Measurements from ENCODE around the gene CLEC4G.

The CLEC4G gene

DNA sequence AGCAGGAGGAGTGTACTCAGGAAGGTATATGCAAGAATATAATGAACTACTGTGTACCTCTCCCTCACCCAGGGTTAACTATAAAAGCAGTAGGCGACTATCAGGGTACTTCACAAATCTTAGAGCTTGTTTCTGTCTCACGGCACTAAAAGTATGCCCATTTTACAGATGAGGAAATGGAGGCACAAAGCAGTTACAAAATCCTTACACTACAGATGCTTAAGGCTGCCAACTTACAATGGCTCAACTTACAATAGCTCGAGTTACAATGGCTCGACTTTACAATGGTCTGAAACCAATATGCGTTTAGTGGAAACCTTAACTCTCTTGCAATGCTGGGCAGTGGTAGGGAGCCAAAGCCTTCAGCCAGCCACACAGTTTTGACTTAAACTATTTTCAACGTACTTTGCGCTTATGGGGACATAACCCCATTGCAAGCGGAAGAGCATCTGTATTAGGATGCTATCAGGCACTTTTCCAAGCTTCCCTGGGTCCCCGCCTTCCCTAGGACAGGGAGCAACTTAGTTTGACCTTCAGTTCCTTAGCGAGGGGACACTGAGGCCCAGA, 34.1 kb downstream of the CLEC4G start:
- no peak for DNase-seq (ENCODE audit: low read depth)

DNA sequence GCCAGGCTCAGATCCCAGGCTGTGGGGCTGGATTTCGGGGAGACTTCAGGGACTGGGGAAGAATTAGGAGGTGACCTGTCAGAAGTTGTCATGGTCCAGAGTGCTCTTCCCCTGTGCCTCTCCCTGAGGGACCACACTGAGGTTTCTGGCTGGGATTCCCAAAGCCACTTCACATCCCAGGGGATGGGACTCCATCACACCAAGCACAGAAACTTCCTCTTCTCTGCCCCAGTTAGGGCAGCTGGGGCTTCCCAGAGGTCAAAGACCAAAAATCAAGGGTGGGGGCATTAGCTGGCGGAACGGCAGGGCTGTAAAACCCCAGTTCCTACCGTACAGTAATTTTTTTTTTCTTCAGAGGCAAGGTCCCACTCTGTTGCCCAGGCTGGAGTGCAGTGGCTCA, 37.4 kb downstream of the CLEC4G start:
- no peak for DNase-seq (ENCODE audit: low read depth)

DNA sequence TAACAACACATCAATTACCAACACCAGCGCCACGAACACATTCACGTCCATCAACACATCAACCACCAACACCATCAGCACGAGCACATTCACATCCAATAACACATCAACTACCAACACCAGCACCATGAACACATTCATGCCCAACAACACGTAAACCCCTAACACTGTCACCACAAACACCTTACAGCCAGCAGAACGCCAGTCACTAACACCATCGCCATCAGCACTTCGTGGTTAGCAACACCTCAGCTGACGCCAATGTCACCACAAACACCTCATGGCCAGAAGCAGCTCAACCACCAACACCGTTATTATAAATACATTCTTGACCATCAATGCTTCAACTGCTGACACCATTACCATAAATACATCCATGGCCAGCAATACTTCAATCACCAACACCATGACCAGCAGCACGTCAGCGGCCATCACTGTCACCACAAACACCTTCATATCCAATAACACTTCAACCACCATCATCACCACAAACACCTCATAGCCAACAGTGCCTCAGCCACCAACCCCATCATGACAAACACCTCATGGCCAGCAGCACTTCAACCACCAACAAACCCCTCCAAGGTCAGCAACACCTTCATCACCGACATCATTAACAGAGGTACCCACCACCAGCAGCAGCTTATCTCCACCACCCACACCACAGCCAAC, 39.4 kb downstream of the CLEC4G start:
- no peak for DNase-seq (ENCODE audit: low read depth)

- DNase-seq (ENCODE audit: low read depth) = no peak
Measured at GRCh38 chr19:7691497-7691896, 40.4 kb downstream of the CLEC4G start.

DNA sequence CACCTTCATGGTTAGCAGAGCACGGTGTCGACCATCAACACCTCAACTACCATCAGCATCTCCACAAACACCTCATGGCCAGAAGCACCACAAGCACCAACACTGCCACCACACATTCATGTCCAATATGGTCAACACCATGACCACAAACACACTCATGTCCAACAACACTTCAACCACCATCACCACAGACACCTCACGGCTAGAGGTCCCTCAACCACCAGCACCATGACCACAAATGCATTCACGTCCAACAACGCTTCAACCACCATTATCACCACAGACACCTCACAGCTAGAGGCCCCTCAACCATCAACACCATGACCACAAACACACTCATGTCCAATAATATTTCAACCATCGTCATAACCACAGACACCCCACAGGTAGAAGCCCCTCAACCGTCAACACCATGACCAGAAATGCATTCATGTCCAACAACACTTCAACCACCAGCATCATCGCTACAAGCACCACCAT, 41.1 kb downstream of the CLEC4G start:
- DNase-seq (ENCODE audit: low read depth) = no peak

GRCh38 chr19:7689165-7689564, 42.7 kb downstream of the CLEC4G start:
- no peak for DNase-seq (ENCODE audit: low read depth)

DNA sequence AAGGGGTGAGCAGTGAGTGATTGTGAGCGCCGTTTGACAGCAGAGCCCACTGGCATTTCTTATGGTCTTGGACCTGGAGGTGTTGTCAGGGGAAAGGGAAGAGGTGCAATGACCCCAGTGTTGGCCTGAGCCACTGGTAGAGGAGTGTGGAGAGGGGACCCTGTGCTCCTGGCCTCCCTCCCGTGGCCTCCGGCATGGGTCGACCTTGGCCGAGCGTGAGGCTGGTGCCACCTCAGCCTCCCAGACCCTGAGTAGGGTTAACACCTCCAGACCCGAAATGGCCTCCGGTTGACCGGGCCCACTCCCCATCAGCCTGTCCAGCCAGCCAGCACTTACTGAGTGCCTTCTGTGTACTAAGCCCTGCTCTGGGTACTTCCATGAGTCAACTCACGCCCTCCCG, 44.7 kb downstream of the CLEC4G start:
- DNase-seq (ENCODE audit: low read depth) = no peak

DNA sequence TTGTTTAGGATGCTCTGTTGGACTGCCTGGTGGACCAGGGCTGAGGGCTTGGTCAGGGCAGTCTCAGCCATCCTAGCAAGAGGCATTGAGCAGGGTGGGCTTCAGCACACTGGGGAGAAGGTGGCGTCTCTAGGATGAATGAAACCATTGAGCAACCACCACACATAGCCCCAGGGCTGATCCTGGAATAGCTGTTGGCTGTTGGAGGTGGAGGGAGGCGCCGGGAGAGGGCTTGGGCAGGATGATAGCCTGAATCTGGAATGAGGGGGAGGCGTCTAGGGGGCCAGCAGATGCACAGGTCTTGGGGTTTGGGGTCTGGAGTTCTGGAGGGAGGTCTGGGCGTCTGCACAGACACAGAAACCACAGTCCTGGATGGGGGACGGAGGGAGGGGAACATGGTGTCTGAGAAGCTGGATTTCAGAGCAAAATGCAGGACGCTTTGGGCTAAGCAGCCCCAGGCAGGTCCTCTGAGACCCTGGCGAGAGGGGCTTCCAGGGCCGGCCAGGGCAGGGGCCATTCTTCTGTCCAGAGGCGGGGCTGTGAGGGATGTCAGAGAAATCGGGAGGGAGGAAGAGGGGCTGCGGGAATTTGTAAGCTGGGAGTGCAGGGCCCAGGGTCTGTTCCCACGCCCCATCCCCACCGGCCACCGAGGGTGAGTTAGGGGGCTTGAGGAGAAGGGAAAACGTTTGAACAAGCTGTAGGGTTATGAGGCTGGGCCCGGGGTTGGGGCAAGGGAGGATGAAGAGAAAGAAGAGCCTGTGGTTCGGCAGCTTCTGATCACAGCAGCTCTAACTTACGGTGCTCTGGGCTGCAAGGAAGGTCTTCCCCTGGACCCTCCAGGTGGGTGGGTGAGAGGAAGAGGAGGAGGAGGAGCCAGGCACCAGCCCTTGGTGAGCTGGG, 46.1 kb downstream of the CLEC4G start:
- no peak for DNase-seq (ENCODE audit: low read depth)

GRCh38 chr19:7682175-7682855, 49.6 kb downstream of the CLEC4G start:
- no peak for DNase-seq (ENCODE audit: low read depth)

DNA sequence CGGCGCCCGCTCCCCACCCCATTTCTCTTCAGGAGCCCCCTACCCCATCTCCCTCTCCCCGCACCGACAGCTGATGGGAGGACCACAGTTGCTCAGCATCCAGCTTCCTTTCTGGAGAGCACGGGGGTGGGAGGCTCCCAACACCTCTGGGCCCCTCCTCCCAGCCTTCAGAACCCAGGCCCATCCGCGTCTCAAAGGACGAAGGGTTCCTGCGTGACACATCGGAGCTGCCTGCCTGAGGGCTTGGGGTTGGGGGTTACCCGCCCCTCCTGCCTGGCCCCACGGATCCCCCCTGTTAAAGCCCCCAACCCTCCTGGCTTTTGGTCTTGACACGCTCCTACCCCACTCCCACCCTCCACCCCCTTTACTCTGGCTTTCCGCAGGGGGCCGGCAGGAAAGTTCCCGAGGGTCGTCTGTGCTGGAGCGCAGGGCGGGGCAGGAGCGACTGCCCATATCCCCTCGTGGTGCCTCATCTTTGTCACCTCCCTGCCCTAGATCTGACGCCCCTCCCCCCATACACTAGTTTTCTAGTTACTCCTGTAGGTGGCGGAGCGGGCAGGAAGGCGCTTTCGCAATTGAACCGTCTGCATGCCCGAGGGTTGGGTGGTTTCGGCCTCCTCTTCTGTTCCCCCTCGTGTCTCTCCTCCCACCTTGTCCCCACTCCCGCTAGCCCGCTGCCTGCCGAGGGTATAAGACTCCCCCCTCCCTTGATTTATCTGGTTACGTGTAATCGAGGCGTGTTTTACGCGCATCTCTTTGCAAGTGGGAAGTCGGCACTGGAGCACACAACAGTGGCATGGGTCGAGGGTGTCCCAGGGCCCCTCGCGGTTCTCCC, 50.4 kb downstream of the CLEC4G start:
- DNase-seq (ENCODE audit: low read depth) = peak; percentile 63

- DNase-seq (ENCODE audit: low read depth) = peak; percentile 59
Measured at GRCh38 chr19:7680606-7681339, 51.1 kb downstream of the CLEC4G start, which contains the start of gene TRAPPC5. TRAPPC5 (plus strand) TSS chr19:7680833; CDS start chr19:7682254, 1,421 bp downstream.

GRCh38 chr19:7679771-7680605, 51.9 kb downstream of the CLEC4G start:
- DNase-seq (ENCODE audit: low read depth) = no peak

GRCh38 chr19:7678971-7679751, 52.7 kb downstream of the CLEC4G start:
- DNase-seq (ENCODE audit: low read depth) = no peak

Measured in fibroblast of the conjunctiva (primary cell).